ENCODE results near the gene ESPNL.

ESPNL gene

GRCh38 chr2:238080518-238080917 is 19.6 kb upstream of the ESPNL start:
- no peak for DNase-seq

- DNase-seq, result no peak
Measured at GRCh38 chr2:238081150-238081549, 19.0 kb upstream of the ESPNL start.

- no peak for DNase-seq
Measured at GRCh38 chr2:238081561-238081960, 18.6 kb upstream of the ESPNL start.

GRCh38 chr2:238082151-238082550 is 18.0 kb upstream of the ESPNL start:
- DNase-seq, result no peak

- DNase-seq, result no peak
Measured at GRCh38 chr2:238082827-238083226, 17.3 kb upstream of the ESPNL start.

GRCh38 chr2:238083919-238084318 is 16.2 kb upstream of the ESPNL start:
- no peak for DNase-seq

- no peak for DNase-seq
Measured at GRCh38 chr2:238084761-238085160, 15.4 kb upstream of the ESPNL start.

- DNase-seq, result no peak
Measured at GRCh38 chr2:238085899-238086298, 14.2 kb upstream of the ESPNL start.

- DNase-seq, result no peak
Measured at GRCh38 chr2:238087211-238087610, 12.9 kb upstream of the ESPNL start.

GRCh38 chr2:238090887-238091286 is 9.3 kb upstream of the ESPNL start:
- no peak for DNase-seq

- DNase-seq, result no peak
Measured at GRCh38 chr2:238091436-238092060, 8.6 kb upstream of the ESPNL start.

- no peak for DNase-seq
Measured at GRCh38 chr2:238092486-238093035, 7.6 kb upstream of the ESPNL start.

- no peak for DNase-seq
Measured at GRCh38 chr2:238093181-238094140, 6.7 kb upstream of the ESPNL start.

GRCh38 chr2:238094438-238095022 is 5.6 kb upstream of the ESPNL start:
- DNase-seq, result no peak

- DNase-seq, result no peak
Measured at GRCh38 chr2:238095143-238095542, 5.0 kb upstream of the ESPNL start.

GRCh38 chr2:238096311-238097011 is 3.7 kb upstream of the ESPNL start:
- DNase-seq, result no peak

GRCh38 chr2:238097201-238097987 is 2.7 kb upstream of the ESPNL start:
- DNase-seq, result no peak

- DNase-seq, result peak; percentile 15
Measured at GRCh38 chr2:238097988-238098871, 1.9 kb upstream of the ESPNL start.

GRCh38 chr2:238098901-238099713 is 1.0 kb upstream of the ESPNL start:
- DNase-seq, result no peak

- no peak for DNase-seq
Measured at GRCh38 chr2:238099714-238100048, 459 bp upstream of the ESPNL start.

All from activated T-cell treated with anti-CD3 and anti-CD28 coated beads, Interleukin-2, amount 50 U/mL, for 1 hour (primary cell).